DMS153 treated with DMSO at 0.1 percent for 48 hours (cell line): ENCODE results near the gene TYK2.
A peak's percentile ranks its signal among the peaks of the same experiment; 100 is the strongest.
"Not testable (repeated sequence)": the region's sequence is repeated elsewhere in the genome, so short reads cannot be mapped to it uniquely, and the experiment has no call there.

Experiments used
- DNase-seq: peaks from one replicate; lab custom pipeline; 2025; ENCODE audit not compliant: unreplicated experiment; lab: John Stamatoyannopoulos, UW

The TYK2 gene

GRCh38 chr19:10380313-10381102, at the start of gene TYK2:
TYK2 (minus strand) TSS chr19:10380572; CDS start chr19:10378406, 2,166 bp downstream.
- DNase-seq = peak; percentile 89

- DNase-seq = no peak
These were observed 48.6 kb upstream of the TYK2 start for GRCh38 chr19:10428996-10429381.

- DNase-seq = no peak
These were observed 46.8 kb upstream of the TYK2 start for GRCh38 chr19:10427169-10427568.

- DNase-seq = peak; percentile 21
These were observed 43.8 kb upstream of the TYK2 start for GRCh38 chr19:10424011-10424637.

GRCh38 chr19:10422846-10423245, 42.5 kb upstream of the TYK2 start:
- DNase-seq = no peak

- no peak for DNase-seq
These were observed 41.7 kb upstream of the TYK2 start for GRCh38 chr19:10422046-10422461.

- DNase-seq = no peak
These were observed 41.1 kb upstream of the TYK2 start for GRCh38 chr19:10421240-10422045.

GRCh38 chr19:10420444-10421239, 40.3 kb upstream of the TYK2 start, which contains the start of gene PDE4A:
PDE4A (plus strand) TSS chr19:10420538; CDS start chr19:10420765, 227 bp downstream.
- DNase-seq = no peak

GRCh38 chr19:10419646-10420443, 39.5 kb upstream of the TYK2 start:
- DNase-seq = no peak

- no peak for DNase-seq
These were observed 38.9 kb upstream of the TYK2 start for GRCh38 chr19:10419200-10419645.

- DNase-seq = no peak
These were observed 38.3 kb upstream of the TYK2 start for GRCh38 chr19:10418485-10419199.

GRCh38 chr19:10418235-10418484, 37.8 kb upstream of the TYK2 start:
- DNase-seq = no peak

GRCh38 chr19:10417541-10418234, 37.3 kb upstream of the TYK2 start:
- DNase-seq = no peak

GRCh38 chr19:10416380-10417257, 36.2 kb upstream of the TYK2 start:
- no peak for DNase-seq

GRCh38 chr19:10416083-10416379, 35.7 kb upstream of the TYK2 start:
- DNase-seq = no peak

- no peak for DNase-seq
These were observed 32.0 kb upstream of the TYK2 start for GRCh38 chr19:10412257-10412977.

GRCh38 chr19:10411224-10411623, 30.9 kb upstream of the TYK2 start:
- DNase-seq = not testable (repeated sequence)
